WTC11 (cell line): Measurements from ENCODE around the gene ZBTB48. TPM values are rescaled to one million over a fixed set of nuclear protein-coding genes. Genes with fewer than 3 reads are reported as not detected.

Experiments
- ATAC-seq: fragments of 200-7000 bp; cut with Tn5 transposase; 2 replicates; pipeline ENCODE4 v1.10.0; 2021; ENCODE audit warnings: mild to moderate bottlenecking, moderate library complexity
- CTCF ChIA-PET: fragments of 300-600 bp; sonication (Branson Sonifier 250); formaldehyde crosslinking; loops from one replicate; lab custom pipeline; 2021; ENCODE audit warnings: antibody characterized with exemption; lab: Charles Lee
- POLR2A ChIA-PET: fragments of 350-600 bp; sonication (Branson Sonifier 250); formaldehyde crosslinking; loops from one replicate; lab custom pipeline; 2021; ENCODE audit warnings: antibody characterized with exemption; lab: Charles Lee
- DNase-seq: peaks from one replicate; pipeline ENCODE4 v3.0.0; 2021; ENCODE audit warnings: low spot score
- H3K27ac Mint-ChIP-seq: 2 replicates; pipeline ENCODE4 v1.8.0; 2021; ENCODE audit warnings: mixed read lengths
- H3K27me3 Mint-ChIP-seq: 2 replicates; pipeline ENCODE4 v1.8.0; 2021; ENCODE audit warnings: low read depth, mild to moderate bottlenecking, moderate library complexity, mixed read lengths
- H3K36me3 Mint-ChIP-seq: 2 replicates; pipeline ENCODE4 v1.8.0; 2021; ENCODE audit warnings: mixed read lengths
- H3K4me1 Mint-ChIP-seq: 2 replicates; pipeline ENCODE4 v1.8.0; 2022; ENCODE audit warnings: mixed read lengths
- H3K4me3 Mint-ChIP-seq: 2 replicates; pipeline ENCODE4 v1.8.0; 2021; ENCODE audit warnings: mild to moderate bottlenecking, moderate library complexity, mixed read lengths
- H3K9me3 Mint-ChIP-seq: 2 replicates; pipeline ENCODE4 v1.8.0; 2021; ENCODE audit warnings: mixed read lengths
- ATF1 ChIP-seq: sonication (generic); formaldehyde crosslinking; IDR thresholded peaks from 2 replicates; pipeline ENCODE4 v1.8.1; 2023; ENCODE audit warnings: mild to moderate bottlenecking, moderate library complexity, missing genetic modification reagents
- CBFB ChIP-seq: sonication (generic); formaldehyde crosslinking; IDR thresholded peaks from 2 replicates; pipeline ENCODE4 v1.8.1; 2022; ENCODE audit warnings: mild to moderate bottlenecking, low read depth, missing genetic modification reagents
- CREM ChIP-seq: sonication (generic); formaldehyde crosslinking; IDR thresholded peaks from 2 replicates; pipeline ENCODE4 v1.8.1; 2022; ENCODE audit warnings: mild to moderate bottlenecking, missing genetic modification reagents, moderate library complexity
- EMX1 ChIP-seq: fragments of 250-450 bp; sonication (Bioruptor Pico); IDR thresholded peaks from 2 replicates; pipeline ENCODE4 v1.8.0; 2021; ENCODE audit warnings: mild to moderate bottlenecking
- ESRRA ChIP-seq: sonication (generic); formaldehyde crosslinking; IDR thresholded peaks from 2 replicates; pipeline ENCODE4 v1.8.1; 2022; ENCODE audit warnings: mild to moderate bottlenecking, missing genetic modification reagents, borderline replicate concordance
- FOXP1 ChIP-seq: sonication (generic); formaldehyde crosslinking; IDR thresholded peaks from 2 replicates; pipeline ENCODE4 v1.8.0; 2022; ENCODE audit warnings: missing genetic modification reagents, mild to moderate bottlenecking, moderate library complexity, borderline replicate concordance
- HMGA2 ChIP-seq: fragments of 250-450 bp; sonication (Bioruptor Pico); IDR thresholded peaks from 2 replicates; pipeline ENCODE4 v1.4.0; 2021; ENCODE audit warnings: mild to moderate bottlenecking, moderate library complexity
- JAZF1 ChIP-seq: fragments of 250-450 bp; sonication (Bioruptor Pico); IDR thresholded peaks from 2 replicates; pipeline ENCODE4 v1.9.0; 2021; ENCODE audit warnings: moderate library complexity, mild to moderate bottlenecking, inconsistent platforms
- JUN ChIP-seq: sonication (generic); formaldehyde crosslinking; IDR thresholded peaks from 2 replicates; pipeline ENCODE4 v1.8.0; 2023; ENCODE audit warnings: mild to moderate bottlenecking, missing genetic modification reagents
- KAT7 ChIP-seq: sonication (generic); formaldehyde crosslinking; IDR thresholded peaks from 2 replicates; pipeline ENCODE4 v1.8.1; 2023; ENCODE audit warnings: missing genetic modification reagents, mild to moderate bottlenecking, borderline replicate concordance
- NFYB ChIP-seq: sonication (generic); formaldehyde crosslinking; conservative IDR thresholded peaks from 2 replicates; pipeline ENCODE4 v1.8.0; 2022; ENCODE audit warnings: low read depth, missing genetic modification reagents
- NR2C2 ChIP-seq: sonication (generic); formaldehyde crosslinking; IDR thresholded peaks from 2 replicates; pipeline ENCODE4 v1.8.0; 2022; ENCODE audit warnings: mild to moderate bottlenecking, missing genetic modification reagents
- NR3C1 ChIP-seq: sonication (generic); formaldehyde crosslinking; conservative IDR thresholded peaks from 2 replicates; pipeline ENCODE4 v1.8.1; 2023; ENCODE audit warnings: low read depth, mild to moderate bottlenecking, missing genetic modification reagents
- OVOL2 ChIP-seq: fragments of 250-450 bp; sonication (Bioruptor Pico); IDR thresholded peaks from 2 replicates; pipeline ENCODE4 v1.9.0; 2021; ENCODE audit warnings: mild to moderate bottlenecking, borderline replicate concordance
- RELA ChIP-seq: sonication (generic); formaldehyde crosslinking; IDR thresholded peaks from 2 replicates; pipeline ENCODE4 v1.8.1; 2022; ENCODE audit warnings: missing genetic modification reagents, mild to moderate bottlenecking, borderline replicate concordance
- SMAD4 ChIP-seq: sonication (generic); formaldehyde crosslinking; IDR thresholded peaks from 2 replicates; pipeline ENCODE4 v1.8.0; 2022; ENCODE audit warnings: mild to moderate bottlenecking, missing genetic modification reagents
- SOX15 ChIP-seq: fragments of 250-450 bp; sonication (Bioruptor Pico); IDR thresholded peaks from 2 replicates; pipeline ENCODE4 v1.9.0; 2021; ENCODE audit warnings: mild to moderate bottlenecking
- TCF7 ChIP-seq: sonication (generic); formaldehyde crosslinking; IDR thresholded peaks from 2 replicates; pipeline ENCODE4 v1.8.0; 2022; ENCODE audit warnings: mild to moderate bottlenecking, low read depth, missing genetic modification reagents, moderate library complexity
- TEAD1 ChIP-seq: sonication (generic); formaldehyde crosslinking; IDR thresholded peaks from 2 replicates; pipeline ENCODE4 v1.8.0; 2022; ENCODE audit warnings: mild to moderate bottlenecking, missing genetic modification reagents
- ZBTB21 ChIP-seq: sonication (generic); formaldehyde crosslinking; IDR thresholded peaks from 2 replicates; pipeline ENCODE4 v1.8.1; 2023; ENCODE audit warnings: mild to moderate bottlenecking, missing genetic modification reagents, borderline replicate concordance
- ZNF121 ChIP-seq: sonication (generic); formaldehyde crosslinking; IDR thresholded peaks from 2 replicates; pipeline ENCODE4 v1.8.0; 2023; ENCODE audit warnings: missing genetic modification reagents
- ZNF138 ChIP-seq: sonication (generic); formaldehyde crosslinking; conservative IDR thresholded peaks from 2 replicates; pipeline ENCODE4 v1.8.1; 2022; ENCODE audit warnings: mild to moderate bottlenecking, moderate library complexity, missing genetic modification reagents
- ZNF416 ChIP-seq: fragments of 250-450 bp; sonication (Bioruptor Pico); IDR thresholded peaks from 2 replicates; pipeline ENCODE4 v1.9.0; 2021; ENCODE audit warnings: mild to moderate bottlenecking, inconsistent platforms
- total RNA-seq: library from RNA; stranded (reverse); gene quantifications from 3 replicates; pipeline ENCODE4 v1.2.3, GENCODE V29; 2021
- TF ChIP-seq, protein P1 (sequence below): sonication (generic); formaldehyde crosslinking; IDR thresholded peaks from 2 replicates; pipeline ENCODE4 v1.8.1; 2022; ENCODE audit warnings: low read depth, mild to moderate bottlenecking, moderate library complexity, missing genetic modification reagents, borderline replicate concordance
- TF ChIP-seq, protein P2 (sequence below): fragments of 200-600 bp; IDR thresholded peaks from 2 replicates; pipeline ENCODE4 v1.8.0; 2022; ENCODE audit warnings: antibody characterized with exemption
- TF ChIP-seq, protein P3 (sequence below): fragments of 250-450 bp; sonication (Bioruptor Pico); IDR thresholded peaks from 2 replicates; pipeline ENCODE4 v1.8.0; 2021; ENCODE audit warnings: mild to moderate bottlenecking
- TF ChIP-seq, protein P4 (sequence below): sonication (generic); formaldehyde crosslinking; IDR thresholded peaks from 2 replicates; pipeline ENCODE4 v1.8.1; 2023; ENCODE audit warnings: mild to moderate bottlenecking, missing genetic modification reagents
- TF ChIP-seq, protein P5 (sequence below): fragments of 250-450 bp; sonication (Bioruptor Pico); conservative IDR thresholded peaks from 2 replicates; pipeline ENCODE4 v1.9.0; 2021; ENCODE audit warnings: mild to moderate bottlenecking

ZBTB48 gene
- total RNA-seq, 1 experiment from 2014 or later: 29.1 TPM

DNA sequence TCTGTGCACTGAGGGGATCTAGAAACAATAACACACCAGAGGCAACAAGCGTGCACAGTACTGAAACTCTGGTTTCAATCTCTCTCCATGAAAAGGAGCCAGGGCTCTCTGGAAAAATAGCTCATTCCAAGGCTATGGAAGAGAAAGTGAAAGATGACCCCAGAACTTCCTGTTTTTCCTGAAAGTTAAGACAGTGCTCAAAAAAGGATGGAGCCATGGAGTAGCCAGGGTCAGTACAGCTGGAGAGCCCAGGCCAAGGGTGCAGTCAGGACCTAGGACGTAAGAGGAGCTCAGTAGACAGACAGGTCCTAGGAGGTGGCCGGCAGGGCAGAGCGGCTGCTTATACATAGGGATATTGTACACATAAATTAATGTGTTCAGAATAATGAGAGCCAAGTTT is 44.6 kb upstream of the ZBTB48 start:
- Mint-ChIP-seq H3K27me3 (no peaks in the 10 kb centered on the region), H3K9me3 (no peaks in the 10 kb centered on the region), H3K36me3 (peaks cover 55% of the 10 kb centered on the region), H3K27ac (no peak overlapping the region), H3K4me1 (no peaks in the 10 kb centered on the region), H3K4me3 (no peak overlapping the region)
- ChIA-PET CTCF (interaction anchor here (0.7 to 4.0 kb wide), 4 partner anchors 11 to 60 kb away, joined by 4 to 26 read pairs (median 6); partner anchors contain the start of genes NOL9 and TAS1R1), POLR2A (no interaction called here)
- ATAC-seq (no peak), DNase-seq (no peak)
- TF ChIP-seq ZNF138 (CRISPR knock-in tag) (no peak), TCF7 (no peak), KAT7 (no peak), NFYB (CRISPR knock-in tag) (no peak), TEAD1 (CRISPR knock-in tag) (no peak), NR3C1 (CRISPR knock-in tag) (no peak), JUN (no peak), SOX15 (no peak), RELA (CRISPR knock-in tag) (no peak), OVOL2 (CRISPR knock-in tag) (no peak), ATF1 (CRISPR knock-in tag) (no peak)
- TF ChIP-seq, protein P1, sequence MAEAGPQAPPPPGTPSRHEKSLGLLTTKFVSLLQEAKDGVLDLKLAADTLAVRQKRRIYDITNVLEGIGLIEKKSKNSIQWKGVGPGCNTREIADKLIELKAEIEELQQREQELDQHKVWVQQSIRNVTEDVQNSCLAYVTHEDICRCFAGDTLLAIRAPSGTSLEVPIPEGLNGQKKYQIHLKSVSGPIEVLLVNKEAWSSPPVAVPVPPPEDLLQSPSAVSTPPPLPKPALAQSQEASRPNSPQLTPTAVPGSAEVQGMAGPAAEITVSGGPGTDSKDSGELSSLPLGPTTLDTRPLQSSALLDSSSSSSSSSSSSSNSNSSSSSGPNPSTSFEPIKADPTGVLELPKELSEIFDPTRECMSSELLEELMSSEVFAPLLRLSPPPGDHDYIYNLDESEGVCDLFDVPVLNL (CRISPR knock-in tag): no peak

DNA sequence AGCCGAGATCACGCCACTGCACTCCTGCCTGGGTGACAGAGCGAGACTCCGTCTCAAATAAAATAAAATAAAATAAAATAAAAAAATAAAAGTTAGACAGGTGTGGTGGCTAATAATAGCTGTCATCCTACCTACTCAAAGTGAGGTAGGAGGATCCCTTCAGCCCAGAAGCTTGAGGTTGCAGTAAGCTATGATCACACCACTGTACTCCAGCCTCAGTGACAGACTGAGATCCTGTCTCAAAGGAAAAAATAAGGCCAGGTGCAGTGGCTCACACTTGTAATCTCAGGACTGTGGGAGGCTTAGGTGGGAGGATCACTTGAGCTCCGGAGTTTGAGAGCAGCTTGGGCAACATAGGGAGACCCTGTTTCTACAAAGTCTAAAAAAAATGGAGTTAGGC is 43.5 kb upstream of the ZBTB48 start:
- TF ChIP-seq, protein P2, sequence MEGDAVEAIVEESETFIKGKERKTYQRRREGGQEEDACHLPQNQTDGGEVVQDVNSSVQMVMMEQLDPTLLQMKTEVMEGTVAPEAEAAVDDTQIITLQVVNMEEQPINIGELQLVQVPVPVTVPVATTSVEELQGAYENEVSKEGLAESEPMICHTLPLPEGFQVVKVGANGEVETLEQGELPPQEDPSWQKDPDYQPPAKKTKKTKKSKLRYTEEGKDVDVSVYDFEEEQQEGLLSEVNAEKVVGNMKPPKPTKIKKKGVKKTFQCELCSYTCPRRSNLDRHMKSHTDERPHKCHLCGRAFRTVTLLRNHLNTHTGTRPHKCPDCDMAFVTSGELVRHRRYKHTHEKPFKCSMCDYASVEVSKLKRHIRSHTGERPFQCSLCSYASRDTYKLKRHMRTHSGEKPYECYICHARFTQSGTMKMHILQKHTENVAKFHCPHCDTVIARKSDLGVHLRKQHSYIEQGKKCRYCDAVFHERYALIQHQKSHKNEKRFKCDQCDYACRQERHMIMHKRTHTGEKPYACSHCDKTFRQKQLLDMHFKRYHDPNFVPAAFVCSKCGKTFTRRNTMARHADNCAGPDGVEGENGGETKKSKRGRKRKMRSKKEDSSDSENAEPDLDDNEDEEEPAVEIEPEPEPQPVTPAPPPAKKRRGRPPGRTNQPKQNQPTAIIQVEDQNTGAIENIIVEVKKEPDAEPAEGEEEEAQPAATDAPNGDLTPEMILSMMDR: no peak
- TF ChIP-seq NR3C1 (CRISPR knock-in tag) (no peak), CREM (CRISPR knock-in tag) (no peak)
- TF ChIP-seq, protein P3, sequence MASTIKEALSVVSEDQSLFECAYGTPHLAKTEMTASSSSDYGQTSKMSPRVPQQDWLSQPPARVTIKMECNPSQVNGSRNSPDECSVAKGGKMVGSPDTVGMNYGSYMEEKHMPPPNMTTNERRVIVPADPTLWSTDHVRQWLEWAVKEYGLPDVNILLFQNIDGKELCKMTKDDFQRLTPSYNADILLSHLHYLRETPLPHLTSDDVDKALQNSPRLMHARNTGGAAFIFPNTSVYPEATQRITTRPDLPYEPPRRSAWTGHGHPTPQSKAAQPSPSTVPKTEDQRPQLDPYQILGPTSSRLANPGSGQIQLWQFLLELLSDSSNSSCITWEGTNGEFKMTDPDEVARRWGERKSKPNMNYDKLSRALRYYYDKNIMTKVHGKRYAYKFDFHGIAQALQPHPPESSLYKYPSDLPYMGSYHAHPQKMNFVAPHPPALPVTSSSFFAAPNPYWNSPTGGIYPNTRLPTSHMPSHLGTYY (CRISPR knock-in tag): no peak
- H3K4me3 Mint-ChIP-seq: no peak overlapping the region
- no peaks in the 10 kb centered on the region for H3K9me3 Mint-ChIP-seq
- DNase-seq (no peak), ATAC-seq (no peak)
- ChIA-PET POLR2A (no interaction called here), CTCF (interaction anchor here (1.7 to 4.0 kb wide), 3 partner anchors 13 to 110 kb away, joined by 3 to 26 read pairs (median 4); no protein-coding TSS in a partner anchor)
- no peaks in the 10 kb centered on the region for H3K27me3 Mint-ChIP-seq
- no peaks in the 10 kb centered on the region for H3K4me1 Mint-ChIP-seq
- H3K27ac Mint-ChIP-seq: no peak overlapping the region
- peaks cover 52% of the 10 kb centered on the region for H3K36me3 Mint-ChIP-seq

DNA sequence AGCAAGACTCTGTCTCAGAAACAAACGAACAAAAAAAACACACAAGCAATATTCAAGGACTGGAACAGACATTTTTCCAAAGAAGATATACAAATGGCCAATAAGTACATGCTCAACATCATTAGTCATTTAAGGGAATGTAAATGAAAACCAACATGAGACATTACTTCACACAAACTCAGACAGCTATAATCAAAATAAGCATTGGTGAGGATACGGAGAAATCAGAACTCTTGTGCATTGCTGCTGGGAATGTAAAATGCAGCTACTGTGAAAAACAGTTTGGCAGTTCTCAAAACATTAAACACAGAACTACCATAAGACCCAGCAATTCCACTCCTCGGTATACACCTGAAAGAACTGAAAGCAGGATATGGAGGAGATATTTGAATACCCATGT is 40.8 kb upstream of the ZBTB48 start:
- no peaks in the 10 kb centered on the region for H3K27me3 Mint-ChIP-seq
- H3K27ac Mint-ChIP-seq: no peak overlapping the region
- no peaks in the 10 kb centered on the region for H3K4me1 Mint-ChIP-seq
- POLR2A ChIA-PET: no interaction called here
- no peak for ATAC-seq
- CTCF ChIA-PET: interaction anchor here (1.0 to 1.1 kb wide), 2 partner anchors 14 to 116 kb away, joined by 3 read pairs; no protein-coding TSS in a partner anchor
- DNase-seq: no peak
- H3K4me3 Mint-ChIP-seq: no peak overlapping the region
- peaks cover 39% of the 10 kb centered on the region for H3K36me3 Mint-ChIP-seq
- no peaks in the 10 kb centered on the region for H3K9me3 Mint-ChIP-seq
- TF ChIP-seq ZNF416 (no peak), ZNF138 (CRISPR knock-in tag) (no peak), NR2C2 (CRISPR knock-in tag) (no peak), JAZF1 (no peak), ZBTB21 (CRISPR knock-in tag) (no peak), CBFB (CRISPR knock-in tag) (no peak), EMX1 (no peak), FOXP1 (CRISPR knock-in tag) (no peak), ZNF121 (CRISPR knock-in tag) (no peak), ESRRA (CRISPR knock-in tag) (no peak), ATF1 (CRISPR knock-in tag) (no peak), HMGA2 (CRISPR knock-in tag) (no peak), SMAD4 (CRISPR knock-in tag) (no peak), SOX15 (no peak)
- TF ChIP-seq, protein P4, sequence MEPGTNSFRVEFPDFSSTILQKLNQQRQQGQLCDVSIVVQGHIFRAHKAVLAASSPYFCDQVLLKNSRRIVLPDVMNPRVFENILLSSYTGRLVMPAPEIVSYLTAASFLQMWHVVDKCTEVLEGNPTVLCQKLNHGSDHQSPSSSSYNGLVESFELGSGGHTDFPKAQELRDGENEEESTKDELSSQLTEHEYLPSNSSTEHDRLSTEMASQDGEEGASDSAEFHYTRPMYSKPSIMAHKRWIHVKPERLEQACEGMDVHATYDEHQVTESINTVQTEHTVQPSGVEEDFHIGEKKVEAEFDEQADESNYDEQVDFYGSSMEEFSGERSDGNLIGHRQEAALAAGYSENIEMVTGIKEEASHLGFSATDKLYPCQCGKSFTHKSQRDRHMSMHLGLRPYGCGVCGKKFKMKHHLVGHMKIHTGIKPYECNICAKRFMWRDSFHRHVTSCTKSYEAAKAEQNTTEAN (CRISPR knock-in tag): no peak
- TF ChIP-seq, protein P5, sequence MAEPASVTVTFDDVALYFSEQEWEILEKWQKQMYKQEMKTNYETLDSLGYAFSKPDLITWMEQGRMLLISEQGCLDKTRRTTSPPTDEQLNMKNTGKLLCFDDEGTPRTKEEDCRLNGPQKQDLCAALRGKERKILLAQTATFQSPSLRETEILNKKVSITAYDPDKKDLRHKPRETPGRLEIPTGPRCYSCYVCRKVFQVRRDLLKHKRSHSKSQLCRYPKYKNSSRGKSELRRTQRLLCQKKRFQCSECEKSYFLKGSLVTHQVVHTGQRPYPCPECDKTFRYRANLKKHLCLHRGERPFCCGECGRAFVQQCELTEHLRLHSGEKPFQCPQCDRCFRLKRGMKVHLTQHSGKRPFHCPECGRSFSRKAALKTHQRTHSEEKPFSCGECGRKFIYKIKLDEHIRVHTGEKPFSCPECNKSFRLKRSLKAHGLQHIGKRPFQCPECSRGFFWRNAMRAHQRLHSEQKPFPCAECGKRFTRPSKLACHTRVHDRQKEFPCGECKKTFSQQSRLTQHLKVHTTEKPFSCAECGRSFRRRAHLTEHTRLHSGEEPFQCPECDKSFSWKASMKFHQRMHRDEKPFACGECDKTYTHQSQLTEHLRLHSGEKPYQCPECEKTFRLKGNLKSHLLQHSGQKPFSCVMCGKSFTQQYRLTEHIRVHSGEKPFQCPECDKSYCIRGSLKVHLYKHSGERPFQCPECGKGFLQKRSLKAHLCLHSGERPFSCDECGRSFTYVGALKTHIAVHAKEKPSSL (CRISPR knock-in tag): no peak
